Ovary (tissue), 9 donors: Measurements from ENCODE around the gene BIRC7. TPM values are rescaled to one million over a fixed set of nuclear protein-coding genes. Genes with fewer than 3 reads are reported as not detected.

Experiments
- DNase-seq, 5 donors: peaks; one replicate each; pipeline ENCODE4 v3.0.0-alpha.2; 2019 to 2020
- H3K27ac ChIP-seq, 2 donors: fragments of 200-600 bp; one replicate each; pipeline versions ENCODE4 v1.5.1 to v1.8.0; 2019 to 2022
- H3K27me3 ChIP-seq: fragments of 200-600 bp; one replicate; pipeline ENCODE4 v1.8.0; 2022
- H3K36me3 ChIP-seq: fragments of 200-600 bp; sonication (generic); one replicate; pipeline ENCODE4 v1.5.1; 2019
- H3K4me1 ChIP-seq: one replicate; pipeline ENCODE4 v1.8.1; 2013; ENCODE audit warnings: mild to moderate bottlenecking, moderate library complexity; ENCODE audit not compliant: insufficient read depth
- H3K4me3 ChIP-seq: fragments of 200-600 bp; sonication (generic); one replicate; pipeline ENCODE4 v1.5.1; 2017
- H3K9me3 ChIP-seq, 2 donors: fragments of 200-600 bp in 1 of 2; sonication (generic) in 1 of 2; one replicate each; pipeline versions ENCODE4 v1.5.1 to v1.8.1; 2013 to 2019; ENCODE audit warnings: mild to moderate bottlenecking in 1 of 2, moderate library complexity in 1 of 2
- EP300 ChIP-seq: sonication (generic); formaldehyde crosslinking; IDR thresholded peaks from one replicate; pipeline ENCODE4 v1.6.1; 2017; ENCODE audit warnings: antibody characterized with exemption
- POLR2A ChIP-seq: fragments of 450-650 bp; IDR thresholded peaks from one replicate; pipeline ENCODE4 v1.6.1; 2017; ENCODE audit warnings: antibody characterized with exemption, mild to moderate bottlenecking, moderate library complexity
- WGBS, 3 donors: extraction: QIAGEN DNeasy Blood & Tissue Kit in 1 of 3; methylation state at CpG; one replicate each; pipeline versions ENCODE4 v1.1.5 to v1.1.7; 2013 to 2017; 5-methylcytosine and 5-hydroxymethylcytosine counted together
- intact Hi-C, 4 donors: fragments of 100-400 bp; cut with DNase I; formaldehyde crosslinking; loops; one replicate each; pipeline versions ENCODE4 v1.11.0 to v1.15.1; 2022 to 2023
- polyA plus RNA-seq, 2 donors: library from polyadenylated mRNA; stranded (reverse); fragments of 200-250 nt in 1 of 2; fragments of 350-450 nt in 1 of 2; fragmentation: Illumina TruSeq in 1 of 2; extraction: RNeasy Lipid Tissue Mini Kit (QIAGEN cat#74804) in 1 of 2; gene quantifications; one replicate each; pipeline ENCODE4 v1.2.3, GENCODE V29; 2013 to 2014
- total RNA-seq, 7 donors: library from RNA; depleted of rRNA in 2 of 7; stranded (reverse); fragments of >200 nt in 2 of 7; fragmentation: NEBNext Ultra II Directional in 3 of 7; extraction: Animal tissue kit (Norgen Biotek cat#: 25700) in 3 of 7; gene quantifications; one replicate each; pipeline versions ENCODE4 v1.1.0 to v1.2.4, GENCODE V29; 2016 to 2023
- TF ChIP-seq, protein P1 (sequence below), 3 donors: fragments of 450-650 bp in 2 of 3; fragments of 200-600 bp in 1 of 3; IDR thresholded peaks; one replicate each; pipeline versions ENCODE4 v1.5.1 to v1.8.0; 2016 to 2022; ENCODE audit warnings: antibody characterized with exemption in 3 of 3, mild to moderate bottlenecking in 1 of 3
- donor health status: DM: no; HTN: no; CAD: no; lungs with moderate emphysema.
- donor health status: DM: no; HTN: no; CAD: no.
- donor health status: Bipolar disorder and iron deficiency.
- donor health status: DM: yes; HTN: yes; CAD: no.
- donor health status: DM: no; HTN: no; CAD: no.
- donor health status: DM: yes; HTN: yes; CAD: no.

Gene BIRC7
- total and polyA plus RNA-seq, 9 donors = 0.60 to 1.1 TPM; not detected in 7

DNA sequence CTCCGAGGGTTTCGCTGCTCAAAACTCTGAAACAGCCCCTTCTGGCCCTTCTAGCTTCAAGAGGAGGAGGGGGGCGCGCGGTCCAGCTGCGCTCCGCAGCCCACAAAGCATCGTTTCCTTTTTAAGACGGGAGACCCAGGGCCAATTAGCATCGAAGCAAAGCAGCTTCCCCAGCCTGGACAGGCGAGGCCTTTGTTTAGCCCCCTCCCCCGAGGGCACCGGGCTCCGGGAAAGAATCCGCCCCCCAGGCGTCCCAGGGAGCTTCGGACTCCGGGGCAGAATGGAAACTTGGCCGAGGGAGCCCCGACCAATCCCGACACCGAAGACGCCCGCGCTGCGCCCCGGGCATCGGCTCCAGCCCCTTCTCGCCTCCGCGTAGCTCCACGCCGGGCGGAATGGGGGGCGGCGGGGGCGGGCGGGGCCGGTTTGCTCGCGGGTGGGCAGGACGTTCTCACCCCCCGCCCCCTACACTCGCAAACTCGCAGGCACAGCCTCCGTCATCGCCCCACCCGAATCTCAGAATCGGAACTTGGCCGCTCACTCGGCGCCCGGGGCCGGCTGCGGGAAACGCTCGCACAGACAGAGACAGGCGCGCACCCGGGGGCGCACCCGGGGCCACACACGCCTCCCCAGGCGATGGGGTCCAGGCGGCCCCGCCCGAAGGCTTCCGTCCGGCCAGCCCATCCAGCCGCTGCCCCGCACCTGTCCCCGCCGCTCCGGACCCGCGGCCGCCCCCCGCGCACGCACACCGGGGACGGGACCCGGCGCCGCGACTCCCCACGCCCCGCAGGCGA lies 17.9 kb downstream of the BIRC7 start:
- H3K27ac ChIP-seq = no peak overlapping the region
- intact Hi-C loops = no loop called here
- no peak overlapping the region for H3K4me3 ChIP-seq
- no peaks in the 10 kb centered on the region for H3K4me1 ChIP-seq
- TF ChIP-seq, protein P1, sequence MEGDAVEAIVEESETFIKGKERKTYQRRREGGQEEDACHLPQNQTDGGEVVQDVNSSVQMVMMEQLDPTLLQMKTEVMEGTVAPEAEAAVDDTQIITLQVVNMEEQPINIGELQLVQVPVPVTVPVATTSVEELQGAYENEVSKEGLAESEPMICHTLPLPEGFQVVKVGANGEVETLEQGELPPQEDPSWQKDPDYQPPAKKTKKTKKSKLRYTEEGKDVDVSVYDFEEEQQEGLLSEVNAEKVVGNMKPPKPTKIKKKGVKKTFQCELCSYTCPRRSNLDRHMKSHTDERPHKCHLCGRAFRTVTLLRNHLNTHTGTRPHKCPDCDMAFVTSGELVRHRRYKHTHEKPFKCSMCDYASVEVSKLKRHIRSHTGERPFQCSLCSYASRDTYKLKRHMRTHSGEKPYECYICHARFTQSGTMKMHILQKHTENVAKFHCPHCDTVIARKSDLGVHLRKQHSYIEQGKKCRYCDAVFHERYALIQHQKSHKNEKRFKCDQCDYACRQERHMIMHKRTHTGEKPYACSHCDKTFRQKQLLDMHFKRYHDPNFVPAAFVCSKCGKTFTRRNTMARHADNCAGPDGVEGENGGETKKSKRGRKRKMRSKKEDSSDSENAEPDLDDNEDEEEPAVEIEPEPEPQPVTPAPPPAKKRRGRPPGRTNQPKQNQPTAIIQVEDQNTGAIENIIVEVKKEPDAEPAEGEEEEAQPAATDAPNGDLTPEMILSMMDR (IDR thresholded peaks at IDR 0.05) = no peak
- no peak for TF ChIP-seq EP300
- no peak for TF ChIP-seq POLR2A
- no peaks in the 10 kb centered on the region for H3K36me3 ChIP-seq
- no peak for DNase-seq
- H3K9me3 ChIP-seq = no peaks in the 10 kb centered on the region
- no peaks in the 10 kb centered on the region for H3K27me3 ChIP-seq
- 0 to 1% (median 0%) methylated on average over 47 to 89 of the region's 89 CpGs for WGBS, 3 donors

DNA sequence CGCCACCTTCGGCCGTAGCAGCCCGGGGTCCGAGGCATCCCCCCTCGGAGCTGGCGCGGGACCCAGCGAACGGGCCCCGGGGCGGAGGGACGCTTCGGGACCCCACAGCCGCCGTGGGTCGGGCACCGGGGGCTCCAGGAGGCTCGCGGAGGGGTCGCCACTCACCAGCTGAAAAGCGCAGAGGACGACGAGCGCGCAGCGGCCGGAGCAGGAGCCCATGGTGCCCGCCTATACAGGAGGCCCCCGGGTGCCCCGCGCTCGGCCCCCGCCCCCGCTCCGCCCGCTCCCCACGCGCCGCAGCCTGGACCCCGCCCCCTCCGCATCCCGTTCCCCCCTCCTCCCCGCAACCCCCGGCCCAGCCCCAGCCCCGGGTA lies 18.5 kb downstream of the BIRC7 start, which contains the start of gene NKAIN4:
TSS of gene NKAIN4 (minus strand) at position 232 of the 374 bp plus-strand sequence. CDS start at position 219, 13 bp downstream.
- intact Hi-C loops = no loop called here
- TF ChIP-seq, protein P1 (IDR thresholded peaks at IDR 0.05) = no peak
- TF ChIP-seq EP300 (no peak), POLR2A (no peak)
- H3K36me3 ChIP-seq = no peaks in the 10 kb centered on the region
- H3K4me3 ChIP-seq = no peak within 1 kb of the TSS
- no peaks in the 10 kb centered on the region for H3K27me3 ChIP-seq
- 0 to 5% (median 1%) methylated on average over 7 to 46 of the region's 46 CpGs for WGBS, 3 donors
- DNase-seq = no peak
- no peaks in the 10 kb centered on the region for H3K4me1 ChIP-seq
- no peaks in the 10 kb centered on the region for H3K9me3 ChIP-seq
- no peak within 1 kb of the TSS for H3K27ac ChIP-seq

DNA sequence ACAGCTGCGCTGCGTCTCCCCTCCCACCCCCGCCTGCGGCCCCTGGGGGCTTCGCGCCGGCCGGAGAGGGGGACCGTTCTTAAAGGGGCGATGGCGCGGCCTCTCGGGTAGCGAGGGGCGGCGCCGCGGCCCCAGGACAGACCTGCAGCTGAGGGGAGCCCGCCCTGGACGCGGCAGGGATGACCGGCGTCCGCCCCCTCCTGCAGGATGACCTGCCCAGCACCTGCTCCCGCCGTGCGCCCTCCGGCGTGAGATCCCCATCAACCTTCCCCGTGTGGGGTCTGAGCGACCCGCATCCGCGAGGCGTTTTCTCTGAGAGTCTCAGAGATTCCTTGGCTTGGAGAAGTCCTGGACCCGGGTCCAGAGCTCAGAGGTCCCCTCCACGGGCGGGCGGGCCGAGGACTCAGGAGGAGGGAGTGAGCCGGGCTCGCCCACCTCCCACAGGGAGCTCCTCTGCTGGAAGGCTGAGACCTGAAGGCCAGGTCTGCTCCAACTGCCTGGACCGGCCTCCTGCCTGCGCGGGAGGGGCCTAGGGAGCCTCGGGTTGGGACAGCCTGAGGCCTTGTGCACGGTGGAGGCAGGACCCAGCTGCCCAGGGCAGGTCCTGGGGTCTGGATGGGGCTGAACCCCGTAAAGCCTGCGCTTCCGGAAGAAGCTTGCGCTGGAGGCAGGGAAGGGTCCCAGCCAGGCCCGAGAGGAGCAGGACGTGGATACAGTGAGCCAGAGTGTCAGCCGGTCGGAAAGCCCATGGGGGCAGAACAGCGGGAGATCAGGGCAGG lies 19.1 kb downstream of the BIRC7 start:
- 7 to 20% (median 18%) methylated on average over 20 to 56 of the region's 56 CpGs for WGBS, 3 donors
- H3K4me1 ChIP-seq = no peaks in the 10 kb centered on the region
- H3K36me3 ChIP-seq = no peaks in the 10 kb centered on the region
- H3K27ac ChIP-seq = no peak overlapping the region
- H3K4me3 ChIP-seq = no peak overlapping the region
- TF ChIP-seq, protein P1 (IDR thresholded peaks at IDR 0.05) = no peak
- no peak for TF ChIP-seq EP300
- TF ChIP-seq POLR2A = no peak
- intact Hi-C loops = no loop called here
- H3K27me3 ChIP-seq = no peaks in the 10 kb centered on the region
- DNase-seq = no peak
- no peaks in the 10 kb centered on the region for H3K9me3 ChIP-seq

DNA sequence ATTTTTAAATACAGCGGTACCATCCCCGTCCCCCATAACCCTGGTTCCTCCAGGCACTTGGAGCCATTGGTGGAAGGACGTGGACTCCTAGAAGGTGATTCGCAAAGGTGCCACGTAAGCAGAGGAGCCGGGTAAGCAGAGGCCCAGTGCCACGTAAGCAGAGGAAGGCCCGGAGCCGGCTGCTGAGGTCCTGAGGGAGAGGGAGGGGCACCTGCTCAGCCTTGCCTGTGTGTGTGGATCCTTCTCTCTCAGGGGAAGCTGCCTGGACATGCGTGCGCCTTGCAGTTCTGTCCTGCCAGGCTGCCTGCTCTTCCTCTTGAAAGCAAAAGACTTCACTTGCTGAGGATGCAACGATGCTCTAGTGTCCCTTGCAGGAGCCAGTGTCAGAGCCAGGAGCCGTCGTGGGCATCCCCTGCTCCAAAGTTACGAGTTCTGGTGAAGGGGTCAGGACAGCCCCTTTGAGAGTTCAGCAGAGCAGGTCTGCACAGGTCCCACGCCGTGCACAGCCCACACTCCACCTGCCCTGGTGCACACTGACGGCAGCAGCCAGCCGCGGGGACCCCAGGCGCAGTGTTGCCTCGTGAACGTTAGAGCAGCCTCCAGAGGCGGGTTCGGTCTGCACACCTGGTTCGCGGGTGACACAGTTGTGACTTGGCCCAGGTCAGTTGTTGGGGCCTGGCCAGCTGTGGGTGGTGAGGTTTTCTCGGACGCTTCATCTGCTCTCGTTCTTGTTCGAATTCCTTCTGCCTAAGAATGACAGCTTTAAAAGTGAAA lies 20.4 kb downstream of the BIRC7 start:
- H3K4me1 ChIP-seq = no peaks in the 10 kb centered on the region
- H3K27me3 ChIP-seq = no peaks in the 10 kb centered on the region
- no peaks in the 10 kb centered on the region for H3K36me3 ChIP-seq
- TF ChIP-seq, protein P1 (IDR thresholded peaks at IDR 0.05) = no peak
- TF ChIP-seq POLR2A (no peak), EP300 (no peak)
- intact Hi-C loops = no loop called here
- H3K9me3 ChIP-seq = no peaks in the 10 kb centered on the region
- 65 to 70% (median 69%) methylated on average over 31 of the region's 31 CpGs for WGBS, 3 donors
- H3K27ac ChIP-seq = no peak overlapping the region
- DNase-seq = no peak
- H3K4me3 ChIP-seq = no peak overlapping the region
